Pancreas (tissue), 10 donors: ENCODE data around the gene NR6A1. TPM values are rescaled to one million over a fixed set of nuclear protein-coding genes. Genes with fewer than 3 reads are reported as not detected.

ENCODE experiments used
- ATAC-seq, 4 donors: fragments of 200-7000 bp; cut with Tn5 transposase; one replicate each; pipeline versions ENCODE4 v1.8.0 to v1.9.1; 2020; ENCODE audit warnings: mild to moderate bottlenecking in 4 of 4, moderate library complexity in 4 of 4
- DNase-seq, 6 donors: peaks; one replicate each; pipeline ENCODE4 v3.0.0-alpha.2; 2020
- FAIRE-seq: peaks from 2 replicates; lab custom pipeline; 2012; peaks lifted over from hg19 to GRCh38; lab: Jason Lieb, UNC
- H3K27ac ChIP-seq, 4 donors: fragments of 200-600 bp; sonication (generic); 1 replicate in 3 of 4; 2 replicates in 1 of 4; pipeline versions ENCODE4 v1.5.0 to v1.8.0; 2020
- H3K27me3 ChIP-seq, 4 donors: fragments of 200-600 bp; one replicate each; pipeline ENCODE4 v1.8.0; 2021
- H3K36me3 ChIP-seq, 3 donors: fragments of 200-600 bp; sonication (generic) in 1 of 3; one replicate each; pipeline versions ENCODE4 v1.5.0 to v1.8.0; 2020 to 2021
- H3K4me1 ChIP-seq, 3 donors: fragments of 200-600 bp; one replicate each; pipeline ENCODE4 v1.8.0; 2021
- H3K4me3 ChIP-seq, 4 donors: fragments of 200-600 bp; sonication (generic) in 2 of 4; one replicate each; pipeline versions ENCODE4 v1.5.0 to v1.8.0; 2020 to 2021
- H3K9me3 ChIP-seq, 4 donors: fragments of 200-600 bp; one replicate each; pipeline ENCODE4 v1.8.0; 2021
- CTCF ChIP-seq, 4 donors: fragments of 200-600 bp; sonication (generic) in 3 of 4; IDR thresholded peaks; one replicate each; pipeline versions ENCODE4 v1.5.0 to v1.8.0; 2021; ENCODE audit warnings: antibody characterized with exemption in 4 of 4
- WGBS, 2 donors: extraction: QIAGEN DNeasy Blood & Tissue Kit; methylation state at CpG; one replicate each; pipeline ENCODE4 v1.1.7; 2013; 5-methylcytosine and 5-hydroxymethylcytosine counted together
- intact Hi-C, 3 donors: fragments of 100-400 bp; cut with DNase I; formaldehyde crosslinking; loops; one replicate each; pipeline versions ENCODE4 v1.11.1 to v1.14.2; 2022
- polyA plus RNA-seq, 2 donors: library from polyadenylated mRNA; stranded (reverse); fragments of 200-250 nt; gene quantifications; one replicate each; pipeline ENCODE4 v1.2.3, GENCODE V29; 2013
- total RNA-seq, 6 donors: library from RNA; stranded (reverse); fragmentation: NEBNext Ultra II Directional in 4 of 6; extraction: Animal tissue kit (Norgen Biotek cat#: 25700) in 4 of 6; gene quantifications; one replicate each; pipeline versions ENCODE4 v1.2.1 to v1.2.4, GENCODE V29; 2021 to 2023
- donor health status: healthy with polysubstance abuse.
- donor health status: DM: no; HTN: no; CAD: no; lungs with moderate emphysema.
- donor health status: DM: no; HTN: no; CAD: no.
- donor health status: control.
- donor health status: control.
- donor health status: Bipolar disorder and iron deficiency.
- donor health status: DM: yes; HTN: yes; CAD: no.
- donor health status: DM: no; HTN: no; CAD: no.
- donor health status: DM: no; HTN: no; CAD: no.
- donor health status: DM: yes; HTN: yes; CAD: no.

NR6A1 gene
- total and polyA plus RNA-seq, 8 donors: 2.1 to 3.9 (median 2.6) TPM

- Histone ChIP-seq H3K4me1 (peaks cover 0 to 6% (median 4%) of the 10 kb centered on the region in 3 donors), H3K4me3 (no peak overlapping the region), H3K27ac (no peak overlapping the region), H3K27me3 (no peaks in the 10 kb centered on the region), H3K9me3 (no peaks in the 10 kb centered on the region), H3K36me3 (no peaks in the 10 kb centered on the region)
- DNase-seq (no peak), ATAC-seq (no peak), FAIRE-seq (no peak)
- TF ChIP-seq CTCF (IDR thresholded peaks at IDR 0.05): no peak
- WGBS, 2 donors: 86 to 94% methylated on average over 11 of the region's 11 CpGs
- intact Hi-C loops: no loop called here
These were observed 42.5 kb upstream of the NR6A1 start for GRCh38 chr9:124813501-124814163.

GRCh38 chr9:124813041-124813440 lies 41.9 kb upstream of the NR6A1 start:
- TF ChIP-seq CTCF (IDR thresholded peaks at IDR 0.05): no peak
- FAIRE-seq: no peak
- no peaks in the 10 kb centered on the region for H3K36me3 ChIP-seq
- ATAC-seq: no peak
- H3K9me3 ChIP-seq: no peaks in the 10 kb centered on the region
- H3K4me3 ChIP-seq: no peak overlapping the region
- no peak for DNase-seq
- H3K27ac ChIP-seq: no peak overlapping the region
- intact Hi-C loops: no loop called here
- no peaks in the 10 kb centered on the region for H3K27me3 ChIP-seq
- no peaks in the 10 kb centered on the region for H3K4me1 ChIP-seq
- WGBS, 2 donors: 91 to 92% methylated on average over 7 of the region's 7 CpGs

- Histone ChIP-seq H3K27me3 (no peaks in the 10 kb centered on the region), H3K4me1 (no peaks in the 10 kb centered on the region), H3K9me3 (no peaks in the 10 kb centered on the region), H3K4me3 (no peak overlapping the region), H3K27ac (no peak overlapping the region), H3K36me3 (no peaks in the 10 kb centered on the region)
- 81 to 88% methylated on average over 6 of the region's 6 CpGs for WGBS, 2 donors
- DNase-seq (peak in 1 of 6 donors; percentile 15), ATAC-seq (peak in 2 of 4 donors; percentile 47 to 50), FAIRE-seq (no peak)
- intact Hi-C loops: no loop called here
- TF ChIP-seq CTCF (IDR thresholded peaks at IDR 0.05): no peak
These were observed 41.3 kb upstream of the NR6A1 start for GRCh38 chr9:124812441-124812876.

GRCh38 chr9:124810663-124811355 lies 39.7 kb upstream of the NR6A1 start:
- no peak for TF ChIP-seq CTCF (IDR thresholded peaks at IDR 0.05)
- WGBS, 2 donors: 72 to 78% methylated on average over 12 of the region's 12 CpGs
- FAIRE-seq (no peak), DNase-seq (no peak), ATAC-seq (peak; percentile 43 to 80 (median 68))
- Histone ChIP-seq H3K36me3 (no peaks in the 10 kb centered on the region), H3K27ac (peak overlapping the region in 2 of 4 donors; percentile 50 to 54), H3K9me3 (no peaks in the 10 kb centered on the region), H3K4me1 (no peaks in the 10 kb centered on the region), H3K4me3 (no peak overlapping the region), H3K27me3 (no peaks in the 10 kb centered on the region)
- intact Hi-C loops: no loop called here
